HepG2 (cell line): Measurements from ENCODE around the gene SSBP4. TPM values are rescaled to one million over a fixed set of nuclear protein-coding genes. Genes with fewer than 3 reads are reported as not detected.
"Not testable (repeated sequence)": the region's sequence is repeated elsewhere in the genome, so short reads cannot be mapped to it uniquely, and the experiment has no call there.

Experiments used
- ATAC-seq: fragments of 200-7000 bp; cut with Tn5 transposase; 3 replicates; pipeline ENCODE4 v1.9.1; 2020; ENCODE audit warnings: mild to moderate bottlenecking, moderate library complexity
- BruUV-seq: library from RNA; stranded (reverse); fragments of 400-500 nt; replicated peaks from 2 replicates; lab custom pipeline; 2021; lab: Mats Ljungman, UMichigan
- CTCF ChIA-PET: fragments of 300-600 bp; formaldehyde crosslinking; extraction: SDS; loops from one replicate; lab custom pipeline; 2021; ENCODE audit warnings: low total read pairs, inconsistent platforms, low intra/inter-chr PET ratio; lab: Yijun Ruan, JAX
- POLR2A ChIA-PET: fragments of 350-600 bp; sonication (Branson Sonifier 250); formaldehyde crosslinking; loops from one replicate; lab custom pipeline; 2020; ENCODE audit warnings: antibody characterized with exemption, inconsistent platforms; lab: Yijun Ruan, JAX
- DNase-seq: peaks from one replicate; pipeline ENCODE4 v3.0.0-alpha.2; 2015; ENCODE audit warnings: low spot score
- FAIRE-seq: peaks from 3 replicates; lab custom pipeline; 2011; peaks lifted over from hg19 to GRCh38; lab: Jason Lieb, UNC
- H2AFZ ChIP-seq: one replicate; pipeline ENCODE4 v1.6.1; 2011; ENCODE audit warnings: low read length, inconsistent platforms
- H3K27ac ChIP-seq: fragments of 300-600 bp; 3 replicates; pipeline ENCODE4 v1.8.0; 2011; ENCODE audit warnings: mixed run types, mild to moderate bottlenecking, mixed read lengths, low read length, inconsistent platforms; ENCODE audit not compliant: insufficient read depth; ENCODE audit errors: extremely low read length
- H3K27me3 ChIP-seq, 2 experiments: fragments of 200-600 bp in 1 of 2; 2 replicates in 1 of 2; 3 replicates in 1 of 2; pipeline versions ENCODE4 v1.6.0 to v1.8.0; 2011; ENCODE audit warnings: low read length in 2 of 2, mild to moderate bottlenecking in 2 of 2, moderate library complexity in 2 of 2, inconsistent platforms in 1 of 2; ENCODE audit not compliant: insufficient read depth in 2 of 2, control insufficient read depth in 1 of 2
- H3K36me3 ChIP-seq, 2 experiments: fragments of 200-600 bp in 1 of 2; replicated peaks in 1 of 2; 2 replicates in 1 of 2; 3 replicates in 1 of 2; pipeline versions ENCODE4 v1.5.1 to v1.8.0; 2011; ENCODE audit warnings: low read length in 2 of 2, inconsistent platforms in 1 of 2; ENCODE audit not compliant: insufficient read depth in 2 of 2, control insufficient read depth in 1 of 2
- H3K4me1 ChIP-seq: 2 replicates; pipeline ENCODE4 v1.5.1; 2012; ENCODE audit warnings: low read length, inconsistent platforms; ENCODE audit not compliant: insufficient read depth
- H3K4me2 ChIP-seq: 2 replicates; pipeline ENCODE4 v1.6.0; 2011; ENCODE audit warnings: low read depth, low read length, inconsistent platforms
- H3K4me3 ChIP-seq, 3 experiments: fragments of 200-600 bp in 1 of 3; sonication (generic), shearing (Covaris generic) in 1 of 3; replicated peaks in 1 of 3; 2 replicates each; pipeline ENCODE4 v1.5.1; 2011 to 2016; ENCODE audit warnings: low read length in 3 of 3, inconsistent platforms in 2 of 3, low read depth in 2 of 3, mild to moderate bottlenecking in 2 of 3, control low read depth in 1 of 3, mixed read lengths in 1 of 3; ENCODE audit not compliant: insufficient read depth in 1 of 3
- H3K79me2 ChIP-seq: one replicate; pipeline ENCODE4 v1.6.1; 2011; ENCODE audit warnings: low read length, inconsistent platforms; ENCODE audit not compliant: insufficient read depth
- H3K9ac ChIP-seq: 2 replicates; pipeline ENCODE4 v1.6.0; 2011; ENCODE audit warnings: mild to moderate bottlenecking, low read depth, low read length, inconsistent platforms; ENCODE audit not compliant: insufficient read depth
- H3K9me3 ChIP-seq: 2 replicates; pipeline ENCODE4 v1.5.1; 2012; ENCODE audit warnings: mild to moderate bottlenecking, low read length
- H4K20me1 ChIP-seq: 2 replicates; pipeline ENCODE4 v1.6.0; 2011; ENCODE audit warnings: inconsistent platforms, mild to moderate bottlenecking, low read length, moderate library complexity; ENCODE audit not compliant: insufficient read depth
- ATF7-NPFF ChIP-seq: sonication (generic); formaldehyde crosslinking; IDR thresholded peaks from 2 replicates; pipeline ENCODE4 v1.8.1; 2023; ENCODE audit warnings: mild to moderate bottlenecking, low read depth, missing genetic modification reagents, moderate library complexity
- GATAD2A ChIP-seq: IDR thresholded peaks from 2 replicates; pipeline ENCODE4 v1.6.1; 2016
- GLMP ChIP-seq: sonication (generic); formaldehyde crosslinking; IDR thresholded peaks from 2 replicates; pipeline ENCODE4 v1.9.0; 2021; ENCODE audit warnings: missing genetic modification reagents, mild to moderate bottlenecking, borderline replicate concordance
- IKZF5 ChIP-seq: IDR thresholded peaks from 2 replicates; pipeline ENCODE4 v1.6.1; 2018; ENCODE audit warnings: missing genetic modification reagents, mild to moderate bottlenecking, missing compliant biosample characterization
- MED1 ChIP-seq: sonication (generic); formaldehyde crosslinking; IDR thresholded peaks from 2 replicates; pipeline ENCODE4 v1.4.0; 2020; ENCODE audit warnings: missing genetic modification reagents
- SAP130 ChIP-seq: IDR thresholded peaks from 2 replicates; pipeline ENCODE4 v1.6.1; 2016; ENCODE audit warnings: low read depth
- SMYD3 ChIP-seq: sonication (generic); formaldehyde crosslinking; IDR thresholded peaks from 2 replicates; pipeline ENCODE4 v1.8.1; 2023; ENCODE audit warnings: mild to moderate bottlenecking, missing genetic modification reagents
- TRIM24 ChIP-seq: sonication (generic); formaldehyde crosslinking; IDR thresholded peaks from 2 replicates; pipeline ENCODE4 v1.8.0; 2022; ENCODE audit warnings: mild to moderate bottlenecking, missing genetic modification reagents
- ZBTB39 ChIP-seq: sonication (generic); formaldehyde crosslinking; IDR thresholded peaks from 2 replicates; pipeline ENCODE4 v1.5.0; 2020; ENCODE audit warnings: missing genetic modification reagents
- ZFX ChIP-seq: sonication (generic); formaldehyde crosslinking; IDR thresholded peaks from 2 replicates; pipeline ENCODE4 v1.4.0; 2020; ENCODE audit warnings: mild to moderate bottlenecking, low read depth, missing genetic modification reagents, moderate library complexity
- ZKSCAN1 ChIP-seq: fragments of 150-350 bp; IDR thresholded peaks from 2 replicates; pipeline ENCODE4 v1.6.1; 2014; ENCODE audit warnings: low read length
- ZNF136 ChIP-seq: sonication (generic); formaldehyde crosslinking; IDR thresholded peaks from 2 replicates; pipeline ENCODE4 v1.8.1; 2022; ENCODE audit warnings: low read depth, mild to moderate bottlenecking, moderate library complexity, missing genetic modification reagents
- ZNF17 ChIP-seq: sonication (generic); formaldehyde crosslinking; IDR thresholded peaks from 2 replicates; pipeline ENCODE4 v1.5.0; 2020; ENCODE audit warnings: mild to moderate bottlenecking, missing genetic modification reagents
- ZNF430 ChIP-seq: sonication (generic); formaldehyde crosslinking; IDR thresholded peaks from 2 replicates; pipeline ENCODE4 v1.9.0; 2021; ENCODE audit warnings: mild to moderate bottlenecking, missing genetic modification reagents
- ZNF563 ChIP-seq: sonication (generic); formaldehyde crosslinking; IDR thresholded peaks from 2 replicates; pipeline ENCODE4 v1.8.0; 2022; ENCODE audit warnings: mild to moderate bottlenecking, moderate library complexity, missing genetic modification reagents
- ZNF672 ChIP-seq: sonication (generic); formaldehyde crosslinking; IDR thresholded peaks from 2 replicates; pipeline ENCODE4 v1.8.1; 2022; ENCODE audit warnings: missing genetic modification reagents
- WGBS: methylation state at CpG from one replicate; pipeline ENCODE4 v1.1.6; 2017; ENCODE audit warnings: low lambda C conversion rate; 5-methylcytosine and 5-hydroxymethylcytosine counted together
- in situ Hi-C: cut with HindIII; loops from 2 replicates; pipeline ENCODE4 v1.10.0; 2017; ENCODE audit warnings: low pct_unique_long_range_greater_than_20kb; ENCODE audit not compliant: extremely low pct_ligation_motif_present
- intact Hi-C: fragments of 100-400 bp; cut with micrococcal nuclease; formaldehyde crosslinking; loops from one replicate; pipeline ENCODE4 v1.10.0; 2022; ENCODE audit not compliant: unreplicated experiment
- polyA plus RNA-seq, 8 experiments: library from polyadenylated mRNA; depleted of rRNA in 3 of 8; stranded (reverse) in 7 of 8; unstranded in 1 of 8; fragments of >200 nt; fragmentation: Illumina TruSeq in 4 of 8; extraction: Trizol in 4 of 8; gene quantifications; 2 replicates each; pipeline versions ENCODE4 v1.2.1 to v1.2.3, GENCODE V29; 2011 to 2016; ENCODE audit warnings: low read depth in 4 of 8, missing spikeins in 1 of 8, mixed read lengths in 1 of 8; ENCODE audit not compliant: insufficient read depth in 1 of 8
- total RNA-seq, 5 experiments: library from RNA; depleted of rRNA; stranded (reverse); fragments of >200 nt; fragmentation: Illumina TruSeq; extraction: Trizol; gene quantifications; 2 replicates each; pipeline ENCODE4 v1.2.3, GENCODE V29; 2016; ENCODE audit warnings: low read depth in 1 of 5

The SSBP4 gene
- total and polyA plus RNA-seq, 2 of the 13 experiments (the other 11 are each of a cell fraction or from before 2014, with no cell fraction given) = 20.8 to 39.5 TPM

- TF ChIP-seq ZNF672 (CRISPR knock-in tag) = no peak
- TF ChIP-seq GLMP (CRISPR knock-in tag) = no peak
- TF ChIP-seq ZKSCAN1 = no peak
- no peak for TF ChIP-seq GATAD2A (CRISPR knock-in tag)
- TF ChIP-seq TRIM24 (CRISPR knock-in tag) = no peak
- TF ChIP-seq ZNF17 (CRISPR knock-in tag) = no peak
- TF ChIP-seq ATF7-NPFF (CRISPR knock-in tag) = no peak
- no peak for TF ChIP-seq SMYD3 (CRISPR knock-in tag)
- no peak for TF ChIP-seq ZNF136 (CRISPR knock-in tag)
Observed at GRCh38 chr19:18401580-18402112, 17.6 kb upstream of the SSBP4 start (continued).

- intact Hi-C loops (loop anchor here (5.0 kb wide), 1 partner anchor 55 kb away; no protein-coding TSS in a partner anchor), in situ Hi-C loops (loop anchor here (10.0 kb wide), 1 partner anchor 58 kb away; the partner anchor contains the start of gene PGPEP1)
- peak overlapping the region; percentile 28 to 63 (median 35); a peak in 5 of 6 replicates for H3K4me3 ChIP-seq
- not testable (repeated sequence) for DNase-seq, H2AFZ ChIP-seq, H4K20me1 ChIP-seq, H3K27ac ChIP-seq, ATAC-seq, BruUV-seq, H3K79me2 ChIP-seq, H3K36me3 ChIP-seq, H3K9me3 ChIP-seq
- peaks cover 44% of the 10 kb centered on the region for H3K4me1 ChIP-seq
- peak overlapping the region; percentile 86 for H3K4me2 ChIP-seq
- ChIA-PET POLR2A (interaction anchor here (1.2 to 2.3 kb wide), 5 partner anchors 12 to 23 kb away, joined by 3 to 22 read pairs (median 5); partner anchors contain the start of gene GDF15), CTCF (interaction anchor here (1.3 to 1.6 kb wide), 2 partner anchors 8 to 53 kb away, joined by 6 to 11 read pairs; no protein-coding TSS in a partner anchor)
- H3K27me3 ChIP-seq = peaks cover 0 to 10% of the 10 kb centered on the region in 2 experiments; a peak in 4 of 5 replicates
- H3K9ac ChIP-seq = peak overlapping the region; percentile 34
- FAIRE-seq = peak; percentile 73
- 4% methylated on average over 18 of the region's 18 CpGs for WGBS
- TF ChIP-seq MED1 (peak; percentile 53; the same call in 1 of the 2 replicates), ZNF563 (CRISPR knock-in tag) (peak; percentile 34; the same call in 1 of the 2 replicates), ZNF430 (CRISPR knock-in tag) (peak; percentile 54; the same call in 1 of the 2 replicates), ZFX (CRISPR knock-in tag) (peak; percentile 35; the same call in 1 of the 2 replicates), SAP130 (CRISPR knock-in tag) (peak; percentile 26), IKZF5 (CRISPR knock-in tag) (0 out of 2 replicates have a peak, but pooled peaks have one; percentile 18), ZBTB39 (CRISPR knock-in tag) (peak; percentile 89), GATAD2A (CRISPR knock-in tag) (0 out of 2 replicates have a peak, but pooled peaks have one; percentile 10)
Observed at GRCh38 chr19:18402455-18403248, 16.5 kb upstream of the SSBP4 start.
